K562 (cell line): ENCODE measurements around the gene OBSCN. TPM values are rescaled to one million over a fixed set of nuclear protein-coding genes. Genes with fewer than 3 reads are reported as not detected.

Experiments used
- ATAC-seq: fragments of 200-7000 bp; cut with Tn5 transposase; 3 replicates; pipeline ENCODE4 v1.9.1; 2020; ENCODE audit warnings: moderate library complexity
- BruUV-seq: library from RNA; stranded (reverse); fragments of 400-500 nt; replicated peaks from 2 replicates; lab custom pipeline; 2021; lab: Mats Ljungman, UMichigan
- CTCF ChIA-PET: fragments of 300-600 bp; formaldehyde crosslinking; extraction: SDS; loops from one replicate; lab custom pipeline; 2021; ENCODE audit warnings: low intra/inter-chr PET ratio; lab: Yijun Ruan, JAX
- POLR2A ChIA-PET: fragments of 300-600, 350-650 bp; sonication (Branson Sonifier 250); formaldehyde crosslinking; extraction: SDS; loops from one replicate; lab custom pipeline; 2021; ENCODE audit warnings: antibody characterized with exemption, inconsistent platforms; lab: Yijun Ruan, JAX
- DNase-seq, 4 experiments: peaks; one replicate each; pipeline versions ENCODE4 v3.0.0 to v3.0.0-alpha.2; 2011 to 2018; ENCODE audit warnings: low spot score in 3 of 4, mixed read lengths in 3 of 4; ENCODE audit errors: extremely low read depth in 1 of 4
- FAIRE-seq: peaks from 2 replicates; lab custom pipeline; 2011; peaks lifted over from hg19 to GRCh38; lab: Jason Lieb, UNC
- H2AFZ ChIP-seq: 2 replicates; pipeline ENCODE4 v1.6.0; 2011; ENCODE audit warnings: low read depth, low read length, control low read depth, inconsistent platforms
- H3K27ac ChIP-seq: fragments of 200-600 bp; 3 replicates; pipeline ENCODE4 v1.8.0; 2011; ENCODE audit warnings: low read depth, mild to moderate bottlenecking, control low read depth, inconsistent platforms, low read length, moderate library complexity, mixed read lengths; ENCODE audit errors: extremely low read depth
- H3K27me3 ChIP-seq, 2 experiments: fragments of 300-600 bp in 1 of 2; 2 replicates in 1 of 2; 3 replicates in 1 of 2; pipeline versions ENCODE4 v1.6.0 to v1.8.0; 2011; ENCODE audit warnings: inconsistent platforms in 2 of 2, low read length in 2 of 2, mild to moderate bottlenecking in 1 of 2, mixed read lengths in 1 of 2, moderate library complexity in 1 of 2; ENCODE audit not compliant: control insufficient read depth in 2 of 2, insufficient read depth in 2 of 2
- H3K36me3 ChIP-seq: fragments of 300-600 bp; 3 replicates; pipeline ENCODE4 v1.8.0; 2011; ENCODE audit warnings: mild to moderate bottlenecking, low read length, inconsistent platforms; ENCODE audit not compliant: control insufficient read depth, insufficient read depth
- H3K4me1 ChIP-seq, 2 experiments: fragments of 200-600 bp in 1 of 2; replicated peaks in 1 of 2; 2 replicates in 1 of 2; 3 replicates in 1 of 2; pipeline versions ENCODE4 v1.5.1 to v1.8.0; 2011; ENCODE audit warnings: inconsistent platforms in 2 of 2, low read length in 2 of 2, mild to moderate bottlenecking in 1 of 2, mixed read lengths in 1 of 2, moderate library complexity in 1 of 2; ENCODE audit not compliant: control insufficient read depth in 2 of 2, insufficient read depth in 2 of 2
- H3K4me2 ChIP-seq: 2 replicates; pipeline ENCODE4 v1.6.1; 2011; ENCODE audit warnings: low read length, control low read depth, inconsistent platforms, mixed read lengths; ENCODE audit not compliant: insufficient read depth
- H3K4me3 ChIP-seq: fragments of 200-600 bp; sonication (generic), shearing (Covaris generic); 2 replicates; pipeline ENCODE4 v1.5.1; 2016; ENCODE audit warnings: control low read depth, inconsistent platforms
- H3K79me2 ChIP-seq: fragments of 200-600 bp; 3 replicates; pipeline ENCODE4 v1.8.0; 2011; ENCODE audit warnings: low read length, inconsistent platforms; ENCODE audit not compliant: control insufficient read depth, insufficient read depth
- H3K9ac ChIP-seq, 2 experiments: 2 replicates each; pipeline versions ENCODE4 v1.6.0 to v1.6.1; 2011; ENCODE audit warnings: low read depth in 2 of 2, low read length in 2 of 2, control low read depth in 1 of 2, inconsistent platforms in 1 of 2, mild to moderate bottlenecking in 1 of 2, mixed read lengths in 1 of 2; ENCODE audit not compliant: insufficient read depth in 1 of 2
- H3K9me1 ChIP-seq: one replicate; pipeline ENCODE4 v1.6.0; 2011; ENCODE audit warnings: inconsistent platforms, mild to moderate bottlenecking, low read length, moderate library complexity; ENCODE audit not compliant: control insufficient read depth, insufficient read depth
- H3K9me3 ChIP-seq: replicated peaks from 2 replicates; pipeline ENCODE4 v1.5.1; 2011; ENCODE audit warnings: low read depth, low read length, inconsistent platforms; ENCODE audit not compliant: control insufficient read depth, insufficient read depth
- H4K20me1 ChIP-seq: replicated peaks from 2 replicates; pipeline ENCODE4 v1.6.1; 2011; ENCODE audit warnings: low read length, inconsistent platforms, mixed read lengths; ENCODE audit not compliant: control insufficient read depth, insufficient read depth
- ADNP ChIP-seq: fragments of 200-800 bp; sonication (Bioruptor generic); IDR thresholded peaks from 2 replicates; pipeline ENCODE4 v1.6.1; 2016; ENCODE audit warnings: missing genetic modification characterization, missing compliant biosample characterization
- ARHGAP35 ChIP-seq: fragments of 450-650 bp; IDR thresholded peaks from 2 replicates; pipeline ENCODE4 v1.6.1; 2018; ENCODE audit not compliant: partially characterized antibody
- BCOR ChIP-seq: fragments of 450-650 bp; IDR thresholded peaks from 2 replicates; pipeline ENCODE4 v1.6.1; 2016
- BMI1 ChIP-seq: fragments of 150-350 bp; IDR thresholded peaks from 2 replicates; pipeline ENCODE4 v1.6.1; 2014; ENCODE audit warnings: low read length
- CAMTA2 ChIP-seq: fragments of 250-450 bp; sonication (Bioruptor Pico); conservative IDR thresholded peaks from 2 replicates; pipeline ENCODE4 v1.5.1; 2022
- HDAC6 ChIP-seq: IDR thresholded peaks from 2 replicates; pipeline ENCODE4 v1.6.1; 2012; ENCODE audit warnings: low read depth, mild to moderate bottlenecking, control low read depth, inconsistent platforms, low read length, moderate library complexity
- IFI16 ChIP-seq: fragments of 250-450 bp; sonication (Bioruptor Pico); IDR thresholded peaks from 2 replicates; pipeline ENCODE4 v2.1.2; 2022; ENCODE audit warnings: mild to moderate bottlenecking, inconsistent platforms
- KDM5B ChIP-seq: fragments of 200-600 bp; sonication (generic); IDR thresholded peaks from 2 replicates; pipeline ENCODE4 v1.6.1; 2012; ENCODE audit warnings: low read depth, mild to moderate bottlenecking, moderate library complexity, low read length, control low read depth, inconsistent platforms; ENCODE audit not compliant: insufficient replicate concordance
- MBD2 ChIP-seq: sonication (generic); IDR thresholded peaks from 2 replicates; pipeline ENCODE4 v1.6.1; 2016; ENCODE audit warnings: low read depth, borderline replicate concordance
- POLR3G ChIP-seq: IDR thresholded peaks from 2 replicates; pipeline ENCODE4 v1.6.1; 2011; ENCODE audit not compliant: insufficient read length, insufficient replicate concordance; ENCODE audit errors: extremely low read depth
- SLC30A9 ChIP-seq: fragments of 250-450 bp; sonication (Bioruptor Pico); IDR thresholded peaks from 2 replicates; pipeline ENCODE4 v1.8.0; 2022; ENCODE audit warnings: mild to moderate bottlenecking, moderate library complexity
- TCFL5 ChIP-seq: fragments of 250-450 bp; sonication (Bioruptor Pico); conservative IDR thresholded peaks from 2 replicates; pipeline ENCODE4 v1.6.1; 2021; ENCODE audit warnings: mild to moderate bottlenecking, moderate library complexity, matching md5 sums
- YBX1 ChIP-seq: fragments of 450-650 bp; IDR thresholded peaks from 2 replicates; pipeline ENCODE4 v1.7.1; 2016; ENCODE audit warnings: mild to moderate bottlenecking
- ZNF23 ChIP-seq: fragments of 250-450 bp; sonication (Bioruptor Pico); IDR thresholded peaks from 2 replicates; pipeline ENCODE4 v1.4.0; 2020; ENCODE audit warnings: mild to moderate bottlenecking
- ZNF24 ChIP-seq: fragments of 450-650 bp; IDR thresholded peaks from 2 replicates; pipeline ENCODE4 v1.6.1; 2016
- ZNF444 ChIP-seq: fragments of 250-450 bp; sonication (Bioruptor Pico); IDR thresholded peaks from 2 replicates; pipeline ENCODE4 v1.4.0; 2020; ENCODE audit warnings: mild to moderate bottlenecking, moderate library complexity
- ZNF561 ChIP-seq: fragments of 450-650 bp; formaldehyde crosslinking; conservative IDR thresholded peaks from 2 replicates; pipeline ENCODE4 v1.4.0; 2020; ENCODE audit warnings: mild to moderate bottlenecking, moderate library complexity
- WGBS: fragments of 100-300 bp; shearing (Covaris generic); methylation state at CpG from one replicate; pipeline ENCODE4 v1.1.6; 2016; ENCODE audit warnings: low coverage, mixed read lengths; ENCODE audit not compliant: insufficient coverage; ENCODE audit errors: missing lambda C conversion rate; 5-methylcytosine and 5-hydroxymethylcytosine counted together
- in situ Hi-C: fragments of 300-500 bp; cut with MboI; formaldehyde crosslinking; loops from 4 replicates; pipeline ENCODE4 v1.15.0; 2018; ENCODE audit warnings: inconsistent platforms, mixed read lengths
- intact Hi-C: fragments of 100-400 bp; cut with micrococcal nuclease; formaldehyde crosslinking; loops from 2 replicates; pipeline ENCODE4 v1.14.2; 2022
- polyA plus RNA-seq, 8 experiments: library from polyadenylated mRNA; depleted of rRNA in 4 of 8; stranded (reverse) in 5 of 8; unstranded in 3 of 8; fragments of >200 nt; fragmentation: Nextera tagmentation in 2 of 8; fragmentation: Illumina TruSeq in 1 of 8; extraction: Ambion mirVana in 2 of 8; extraction: Trizol in 1 of 8; gene quantifications; 2 replicates each; pipeline versions ENCODE4 v1.2.1 to v1.2.3, GENCODE V29; 2011 to 2014; ENCODE audit warnings: inconsistent platforms in 1 of 8, missing spikeins in 1 of 8
- total RNA-seq, 7 experiments: library from RNA; depleted of rRNA in 6 of 7; stranded (reverse); fragments of >200 nt in 6 of 7; fragmentation: Illumina TruSeq in 2 of 7; extraction: Trizol in 2 of 7; gene quantifications; 2 replicates each; pipeline versions ENCODE4 v1.2.1 to v1.2.3, GENCODE V29; 2011 to 2021; ENCODE audit warnings: low replicate concordance in 1 of 7
- TF ChIP-seq, protein P1 (sequence below): conservative IDR thresholded peaks from 2 replicates; pipeline ENCODE4 v1.6.1; 2011; ENCODE audit warnings: low read depth, mild to moderate bottlenecking, low read length; ENCODE audit not compliant: control insufficient read depth
- TF ChIP-seq, protein P2 (sequence below): IDR thresholded peaks from 2 replicates; pipeline ENCODE4 v1.6.1; 2011; ENCODE audit warnings: borderline replicate concordance, low read depth, mild to moderate bottlenecking, moderate library complexity, low read length; ENCODE audit not compliant: insufficient read depth, poor library complexity, severe bottlenecking

The OBSCN gene
- total and polyA plus RNA-seq, 9 of the 15 experiments (the other 6 are each of a cell fraction or from before 2014, with no cell fraction given) = 0.18 to 19.7 (median 3.6) TPM

DNA sequence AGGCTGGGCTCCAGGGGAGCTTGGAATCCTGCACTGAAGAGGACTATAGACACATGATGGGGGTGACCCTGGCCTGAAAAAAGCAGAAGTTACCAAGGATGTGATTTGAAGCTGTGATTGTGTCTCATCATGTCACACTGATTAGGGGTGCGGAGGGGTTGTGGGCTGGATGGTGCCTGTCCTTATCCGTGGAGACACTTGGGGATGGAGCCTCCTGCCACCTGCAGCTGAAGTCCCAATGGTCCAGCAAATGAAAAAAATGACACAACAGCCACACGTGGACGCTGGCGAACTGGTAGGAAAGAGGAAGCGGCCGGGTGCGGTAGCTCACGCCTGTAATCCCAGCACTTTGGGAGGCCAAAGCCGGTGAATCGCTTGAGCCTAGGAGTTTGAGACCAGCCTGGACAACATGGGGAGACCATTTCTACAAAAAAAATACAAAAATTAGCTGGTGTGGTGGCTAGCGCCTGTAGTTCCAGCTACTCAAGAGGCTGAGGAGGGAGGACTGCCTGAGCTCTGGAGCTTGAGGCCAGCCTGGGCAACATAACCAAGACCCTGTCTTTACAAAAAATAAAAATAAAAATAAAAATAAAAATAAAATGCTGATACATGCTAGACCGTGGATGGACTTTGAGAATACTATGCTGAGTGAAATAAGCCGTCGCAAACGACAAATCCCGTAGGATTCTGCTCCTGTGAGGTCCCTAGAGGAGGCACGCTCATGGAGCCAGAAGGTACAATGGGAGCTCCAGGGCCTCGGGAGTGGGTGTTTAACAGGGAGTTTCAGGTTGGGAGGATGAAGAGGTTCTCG lies 43.1 kb upstream of the OBSCN start:
- 7% methylated on average over 20 of the region's 20 CpGs for WGBS
- no peak for TF ChIP-seq SLC30A9 (CRISPR knock-in tag)
- TF ChIP-seq HDAC6 = no peak
- TF ChIP-seq MBD2 = no peak
- no peak for TF ChIP-seq YBX1
- TF ChIP-seq BCOR = peak; percentile 68; the same call in 1 of the 2 replicates
- TF ChIP-seq BMI1 = no peak
- no peak for TF ChIP-seq ADNP (tag)
- TF ChIP-seq, protein P1, sequence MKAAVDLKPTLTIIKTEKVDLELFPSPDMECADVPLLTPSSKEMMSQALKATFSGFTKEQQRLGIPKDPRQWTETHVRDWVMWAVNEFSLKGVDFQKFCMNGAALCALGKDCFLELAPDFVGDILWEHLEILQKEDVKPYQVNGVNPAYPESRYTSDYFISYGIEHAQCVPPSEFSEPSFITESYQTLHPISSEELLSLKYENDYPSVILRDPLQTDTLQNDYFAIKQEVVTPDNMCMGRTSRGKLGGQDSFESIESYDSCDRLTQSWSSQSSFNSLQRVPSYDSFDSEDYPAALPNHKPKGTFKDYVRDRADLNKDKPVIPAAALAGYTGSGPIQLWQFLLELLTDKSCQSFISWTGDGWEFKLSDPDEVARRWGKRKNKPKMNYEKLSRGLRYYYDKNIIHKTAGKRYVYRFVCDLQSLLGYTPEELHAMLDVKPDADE = no peak; the same call in 1 of the 2 replicates
- TF ChIP-seq ZNF561 (CRISPR knock-in tag) = no peak
- TF ChIP-seq TCFL5 (CRISPR knock-in tag) = no peak
- TF ChIP-seq CAMTA2 (CRISPR knock-in tag) = no peak
- no peak for TF ChIP-seq ARHGAP35
- no peak for TF ChIP-seq ZNF444 (CRISPR knock-in tag)
- TF ChIP-seq KDM5B = no peak
- 0 out of 2 replicates have a peak, but pooled peaks have one; percentile 16 for TF ChIP-seq ZNF23
- TF ChIP-seq, protein P2, sequence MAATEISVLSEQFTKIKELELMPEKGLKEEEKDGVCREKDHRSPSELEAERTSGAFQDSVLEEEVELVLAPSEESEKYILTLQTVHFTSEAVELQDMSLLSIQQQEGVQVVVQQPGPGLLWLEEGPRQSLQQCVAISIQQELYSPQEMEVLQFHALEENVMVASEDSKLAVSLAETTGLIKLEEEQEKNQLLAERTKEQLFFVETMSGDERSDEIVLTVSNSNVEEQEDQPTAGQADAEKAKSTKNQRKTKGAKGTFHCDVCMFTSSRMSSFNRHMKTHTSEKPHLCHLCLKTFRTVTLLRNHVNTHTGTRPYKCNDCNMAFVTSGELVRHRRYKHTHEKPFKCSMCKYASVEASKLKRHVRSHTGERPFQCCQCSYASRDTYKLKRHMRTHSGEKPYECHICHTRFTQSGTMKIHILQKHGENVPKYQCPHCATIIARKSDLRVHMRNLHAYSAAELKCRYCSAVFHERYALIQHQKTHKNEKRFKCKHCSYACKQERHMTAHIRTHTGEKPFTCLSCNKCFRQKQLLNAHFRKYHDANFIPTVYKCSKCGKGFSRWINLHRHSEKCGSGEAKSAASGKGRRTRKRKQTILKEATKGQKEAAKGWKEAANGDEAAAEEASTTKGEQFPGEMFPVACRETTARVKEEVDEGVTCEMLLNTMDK = no peak
- no peak for TF ChIP-seq POLR3G
- no peak for TF ChIP-seq ZNF24
- no peak for TF ChIP-seq IFI16 (CRISPR knock-in tag)

More for the DNA sequence above, 43.1 kb upstream of the OBSCN start:
- POLR2A ChIA-PET = interaction anchor here (0.6 to 5.8 kb wide), 15 partner anchors 8 to 1221 kb away, joined by 3 to 47 read pairs (median 5); partner anchors contain the start of gene GJC2
- H3K27me3 ChIP-seq = no peaks in the 10 kb centered on the region
- TSS peak; percentile 86 for BruUV-seq
- H4K20me1 ChIP-seq = peaks cover 6% of the 10 kb centered on the region
- no peaks in the 10 kb centered on the region for H3K9me3 ChIP-seq
- peaks cover 10% of the 10 kb centered on the region for H3K79me2 ChIP-seq
- intact Hi-C loops = loop anchor here (1.0 kb wide), 1 partner anchor 19 kb away; no protein-coding TSS in a partner anchor
- in situ Hi-C loops = no loop called here
- peak overlapping the region; percentile 78 for H3K4me3 ChIP-seq
- peak overlapping the region; percentile 70 for H3K27ac ChIP-seq
- peaks cover 18 to 53% of the 10 kb centered on the region in 2 experiments for H3K4me1 ChIP-seq
- DNase-seq = peak in 2 of 4 experiments; percentile 59 to 81
- CTCF ChIA-PET = interaction anchor here (1.0 kb wide), 1 partner anchor 24 kb away, joined by 4 read pairs; no protein-coding TSS in a partner anchor
- H3K4me2 ChIP-seq = peak overlapping the region; percentile 94
- peak; percentile 0; the same call in 2 of the 3 replicates for ATAC-seq
- H3K9ac ChIP-seq = peak overlapping the region; percentile 67 to 85
- H3K9me1 ChIP-seq = peaks cover 12% of the 10 kb centered on the region
- H2AFZ ChIP-seq = peak overlapping the region; percentile 82
- peak; percentile 88 for FAIRE-seq
- no peaks in the 10 kb centered on the region for H3K36me3 ChIP-seq
